NT2/D1 (cell line): ENCODE data around the gene SUPT5H.

Source experiments
- SUZ12 ChIP-seq: IDR thresholded peaks from 2 replicates; pipeline ENCODE4 v1.6.1; 2011; ENCODE audit not compliant: insufficient read length, insufficient read depth; ENCODE audit errors: extremely low read depth
- YY1 ChIP-seq: IDR thresholded peaks from 2 replicates; pipeline ENCODE4 v1.6.1; 2011; ENCODE audit not compliant: insufficient read length, insufficient read depth

DNA sequence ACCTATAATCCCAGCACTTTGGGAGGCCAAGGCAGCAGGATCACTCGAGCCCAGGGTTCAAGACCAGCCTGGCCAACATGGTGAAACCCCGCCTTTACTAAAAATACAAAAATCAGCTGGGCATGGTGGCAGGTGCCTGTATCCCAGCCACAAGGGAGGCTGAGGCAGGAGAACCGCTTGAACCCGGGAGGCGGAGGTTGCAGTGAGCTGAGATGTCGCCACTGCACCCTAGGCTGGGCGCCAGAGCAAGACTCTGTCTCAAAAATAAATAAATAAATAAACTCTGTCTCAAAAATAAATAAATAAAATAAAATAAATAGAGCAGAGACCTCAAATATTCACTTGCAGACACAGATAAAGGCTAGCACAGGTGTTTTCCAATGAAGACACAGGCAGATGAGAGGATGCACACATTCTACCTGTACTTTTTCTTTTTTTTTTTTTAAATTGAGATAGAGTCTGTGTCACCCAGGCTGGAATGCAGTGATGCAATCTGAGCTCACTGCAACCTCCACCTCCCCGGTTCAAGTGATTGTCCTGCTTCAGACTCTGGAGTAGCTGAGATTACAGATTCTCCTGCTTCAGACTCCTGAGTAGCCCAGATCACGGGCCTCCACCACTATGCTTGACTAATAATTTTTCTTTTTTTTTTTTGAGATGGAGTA, 7.0 kb upstream of the SUPT5H start:
- TF ChIP-seq YY1 (no peak), SUZ12 (no peak)
